ENCODE measurements around the gene IGSF10.
"Not testable (repeated sequence)": the region's sequence is repeated elsewhere in the genome, so short reads cannot be mapped to it uniquely, and the experiment has no call there.

Gene IGSF10

DNA sequence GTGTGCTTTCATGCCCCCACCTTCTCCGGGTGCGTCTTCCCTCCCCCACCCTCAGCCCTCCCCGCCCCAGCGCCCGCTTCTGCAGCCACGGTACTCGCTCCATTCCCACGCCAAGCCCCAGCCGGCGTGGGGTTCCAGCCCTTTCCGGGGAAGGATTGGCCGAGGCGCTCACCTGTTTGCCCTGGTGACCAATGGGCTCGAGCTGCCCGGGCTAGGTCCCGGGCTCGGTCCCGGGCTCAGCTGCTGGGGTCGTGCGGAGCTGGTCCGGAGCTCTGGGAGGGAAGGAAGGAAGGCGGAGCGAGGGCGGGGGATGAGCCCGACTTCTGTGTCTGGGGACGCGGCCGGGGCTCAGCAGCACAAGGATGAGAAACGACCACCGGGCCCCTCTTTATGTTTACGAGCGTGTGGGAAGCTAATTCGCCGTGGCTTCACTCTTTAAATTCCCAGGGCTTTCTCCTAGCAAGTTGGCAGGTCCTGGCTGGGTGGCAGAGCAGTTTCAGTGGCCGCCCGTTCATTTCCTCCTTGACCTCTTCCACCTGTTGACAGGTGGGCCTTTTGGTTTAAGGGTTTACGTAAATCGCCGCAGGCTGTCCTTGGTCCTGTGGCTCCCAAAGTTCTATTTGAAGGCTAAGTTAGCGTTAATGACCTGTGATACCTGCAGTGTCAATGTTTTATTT is at the start of gene IGSF10:
Gene IGSF10, minus strand, starts transcription at position 288 of the 677 bp plus-strand sequence. CDS start 2,352 bp downstream, outside the sequence.
- peak in 2 of 10 donors; percentile 70 to 81 for DNase-seq
- intact Hi-C loops (cut with DNase I): no loop called here

DNA sequence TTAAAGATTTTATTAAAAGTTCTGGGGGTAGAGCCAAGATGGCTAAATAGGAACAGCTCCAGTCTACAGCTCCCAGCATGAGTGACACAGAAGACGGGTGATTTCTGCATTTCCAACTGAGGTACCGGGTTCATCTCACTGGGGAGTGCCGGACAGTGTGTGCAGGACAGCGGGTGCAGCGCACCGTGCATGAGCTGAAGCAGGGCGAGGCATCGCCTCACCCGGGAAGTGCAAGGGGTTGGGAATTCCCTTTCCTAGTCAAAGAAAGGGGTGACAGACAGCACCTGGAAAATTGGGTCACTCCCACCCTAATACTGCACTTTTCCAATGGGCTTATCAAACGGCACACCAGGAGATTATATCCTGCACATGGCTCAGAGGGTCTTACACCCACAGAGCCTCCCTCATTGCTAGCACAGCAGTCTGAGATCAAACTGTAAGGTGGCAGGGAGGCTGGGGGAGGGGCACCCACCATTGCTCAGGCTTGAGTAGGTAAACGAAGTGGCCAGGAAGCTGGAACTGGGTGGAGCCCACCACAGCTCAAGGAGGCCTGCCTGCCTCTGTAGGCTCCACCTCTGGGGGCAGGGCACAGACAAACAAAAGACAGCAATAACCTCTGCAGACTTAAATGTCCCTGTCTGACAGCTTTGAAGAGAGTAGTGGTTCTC is 48.7 kb upstream of the IGSF10 start:
- peak in 1 of 10 donors; percentile 61 for DNase-seq
- intact Hi-C loops (cut with DNase I): not testable (repeated sequence)

DNA sequence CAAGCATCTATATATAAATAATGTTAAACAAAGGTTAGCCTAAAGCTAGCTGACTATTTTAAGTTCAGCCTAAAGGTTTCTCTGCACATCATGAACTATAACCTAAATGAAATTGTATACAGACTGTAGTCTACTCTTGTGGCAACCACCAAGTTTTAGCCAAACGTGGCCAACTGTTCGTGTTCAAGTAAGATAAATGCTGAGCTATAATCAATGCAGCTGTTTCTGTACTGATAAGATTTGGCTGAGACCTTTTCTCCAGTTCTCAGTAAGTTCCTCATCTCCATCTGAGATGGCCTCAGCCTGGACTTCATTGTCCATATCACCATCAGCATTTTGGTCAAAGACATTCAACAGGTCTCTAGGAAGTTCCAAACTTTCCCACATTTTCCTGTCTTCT is 43.7 kb upstream of the IGSF10 start:
- intact Hi-C loops (cut with DNase I): no loop called here
- DNase-seq: no peak

DNA sequence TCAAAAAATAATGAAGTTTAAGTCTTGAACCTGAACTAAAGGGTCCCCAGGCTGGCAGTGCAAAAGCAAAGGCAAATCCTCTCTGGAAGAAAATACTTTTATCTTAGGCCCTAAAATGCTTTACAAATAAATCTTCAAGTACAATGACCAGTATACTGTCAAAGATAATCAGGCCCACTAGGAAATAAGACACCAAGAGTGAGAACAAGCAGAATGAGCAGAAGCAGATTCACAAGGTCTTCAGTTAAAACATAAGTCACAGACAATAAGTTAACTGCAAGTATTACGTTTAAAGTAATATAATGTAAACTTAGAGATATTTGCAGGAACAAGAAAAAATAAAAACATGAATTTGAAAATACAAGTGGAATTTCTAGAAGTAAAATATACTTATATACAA is 42.2 kb upstream of the IGSF10 start:
- intact Hi-C loops (cut with DNase I): no loop called here
- no peak for DNase-seq

DNA sequence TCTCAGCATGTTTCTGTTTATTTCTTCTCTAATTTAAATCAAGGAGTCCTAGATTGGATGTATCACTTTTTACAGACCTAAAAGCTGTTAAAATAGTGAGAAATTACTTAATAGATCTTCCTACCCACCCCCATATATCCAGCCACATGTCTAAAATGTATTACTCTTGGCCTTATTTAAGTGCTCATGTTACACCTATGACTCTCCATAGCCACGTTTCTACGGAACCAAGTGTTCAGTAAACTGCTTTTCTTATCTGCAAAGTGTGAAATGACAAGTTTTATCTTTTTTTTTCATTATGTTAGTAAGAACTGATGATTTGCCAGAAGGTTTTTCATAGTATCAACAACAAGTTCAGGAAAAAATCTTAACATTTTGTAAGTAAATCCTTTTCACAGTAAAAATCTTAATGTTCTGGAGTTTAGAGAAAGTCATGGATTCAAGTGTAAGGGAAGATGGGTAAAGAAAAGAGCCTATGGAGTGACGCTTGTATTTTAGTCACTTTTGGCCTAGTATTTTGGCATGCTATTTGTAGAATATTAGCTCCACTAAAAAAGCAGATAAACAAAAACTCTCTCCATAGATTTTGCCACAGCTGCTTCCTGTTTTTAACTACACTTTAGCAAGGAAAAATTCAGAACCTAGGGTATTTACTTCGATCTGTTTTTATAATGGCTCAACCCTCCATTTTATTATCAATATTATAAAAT is 41.2 kb upstream of the IGSF10 start:
- DNase-seq: no peak
- intact Hi-C loops (cut with DNase I): no loop called here

DNA sequence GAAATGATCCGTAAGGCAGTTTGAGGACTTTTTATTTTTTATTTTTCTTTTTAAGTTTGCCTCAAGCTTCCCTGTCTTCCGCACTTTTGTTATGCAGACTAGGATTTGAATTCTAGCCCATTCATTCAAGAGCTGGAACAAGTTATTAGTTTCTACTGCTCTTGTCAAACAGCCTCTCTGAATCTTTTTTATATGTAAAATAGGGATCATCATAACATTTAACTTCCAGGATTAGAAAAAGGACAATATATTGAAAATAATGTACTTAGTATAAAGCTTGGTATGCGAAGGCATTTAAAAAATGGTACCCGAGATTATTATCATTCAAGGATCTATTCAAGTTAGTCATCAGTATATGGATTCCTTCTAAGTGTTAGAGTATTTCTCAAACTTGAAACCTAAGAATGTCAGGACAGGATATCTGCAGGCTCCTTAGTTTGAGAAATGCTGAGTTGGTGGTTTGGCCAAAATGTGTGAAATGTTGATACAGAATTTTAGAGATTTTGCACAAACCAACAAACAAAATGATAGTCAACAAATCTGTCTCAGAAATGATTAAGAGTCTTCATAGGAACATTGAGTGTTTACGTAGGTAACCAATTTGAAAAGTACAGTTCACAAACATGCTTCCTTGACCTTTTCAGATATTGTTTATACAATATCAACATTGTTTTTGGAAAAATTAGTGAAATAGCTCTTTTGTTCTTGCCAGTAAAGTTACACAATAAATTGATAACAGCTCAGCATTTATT is 40.5 kb upstream of the IGSF10 start:
- DNase-seq: no peak
- intact Hi-C loops (cut with DNase I): no loop called here

DNA sequence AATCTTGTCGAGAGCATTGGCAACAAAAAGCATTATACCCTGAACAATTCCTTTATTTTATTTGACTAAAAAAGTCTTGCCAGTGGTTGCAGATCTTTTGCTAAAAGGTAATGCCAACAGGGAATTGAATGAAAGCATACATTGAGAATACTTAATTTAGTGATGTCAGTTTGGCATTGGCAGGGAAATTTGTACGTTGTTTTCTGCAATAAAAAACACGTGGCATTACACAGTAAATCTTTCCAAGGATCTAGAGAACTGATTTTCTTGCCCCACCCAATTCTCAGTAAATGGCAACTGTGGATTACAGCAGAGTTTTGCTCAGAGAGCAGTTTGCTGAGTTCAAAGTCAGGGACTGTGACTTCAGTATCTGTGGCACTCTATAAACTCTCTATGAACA is 38.3 kb upstream of the IGSF10 start:
- DNase-seq: no peak
- intact Hi-C loops (cut with DNase I): no loop called here

- no peak for DNase-seq
- intact Hi-C loops (cut with DNase I): no loop called here
These were observed 30.7 kb upstream of the IGSF10 start for GRCh38 chr3:151491525-151491924.

DNA sequence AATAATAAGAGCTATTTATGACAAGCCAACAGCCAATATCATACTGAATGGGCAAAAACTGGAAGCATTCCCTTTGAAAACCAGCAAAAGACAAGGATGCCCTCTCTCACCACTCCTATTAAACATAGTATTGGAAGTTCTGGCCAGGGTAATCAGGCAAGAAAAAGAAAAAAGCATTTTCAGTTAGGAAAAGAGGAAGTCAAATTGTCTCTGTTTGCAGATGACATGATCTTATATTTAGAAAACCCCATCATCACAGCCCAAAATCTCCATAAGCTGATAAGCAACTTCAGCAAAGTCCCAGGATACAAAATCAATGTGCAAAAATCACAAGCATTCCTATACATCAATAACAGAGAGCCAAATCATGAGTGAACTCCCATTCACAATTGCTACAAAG is 27.0 kb upstream of the IGSF10 start:
- intact Hi-C loops (cut with DNase I); DNase-seq: not testable (repeated sequence)

- peak in 1 of 10 donors; percentile 74 for DNase-seq
- intact Hi-C loops (cut with DNase I): no loop called here
These were observed 23.2 kb upstream of the IGSF10 start for GRCh38 chr3:151483961-151484520.

GRCh38 chr3:151483488-151483887 is 22.6 kb upstream of the IGSF10 start:
- intact Hi-C loops (cut with DNase I): no loop called here
- DNase-seq: no peak

DNA sequence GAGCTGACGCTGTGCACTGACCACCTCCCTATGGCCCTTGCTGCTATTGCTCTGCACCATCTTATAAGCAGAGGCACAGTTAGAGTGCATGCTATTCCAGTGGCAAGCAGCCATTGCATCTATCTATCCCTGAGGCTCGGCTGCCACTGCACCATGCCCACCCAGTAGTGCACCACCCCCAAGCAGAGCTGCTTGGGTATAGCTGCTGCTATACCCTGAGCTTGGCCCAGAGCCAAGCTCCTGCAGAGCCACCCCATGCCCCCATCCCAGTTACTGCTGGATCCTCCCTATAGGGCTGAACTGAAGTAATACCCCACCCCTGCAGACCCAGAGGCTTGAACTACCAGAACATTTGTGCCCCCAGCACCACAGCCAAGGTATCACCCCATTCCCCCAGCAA is 19.6 kb upstream of the IGSF10 start:
- no peak for DNase-seq
- intact Hi-C loops (cut with DNase I): no loop called here

- intact Hi-C loops (cut with DNase I): no loop called here
- DNase-seq: no peak
These were observed 18.6 kb upstream of the IGSF10 start for GRCh38 chr3:151479452-151479851.

DNA sequence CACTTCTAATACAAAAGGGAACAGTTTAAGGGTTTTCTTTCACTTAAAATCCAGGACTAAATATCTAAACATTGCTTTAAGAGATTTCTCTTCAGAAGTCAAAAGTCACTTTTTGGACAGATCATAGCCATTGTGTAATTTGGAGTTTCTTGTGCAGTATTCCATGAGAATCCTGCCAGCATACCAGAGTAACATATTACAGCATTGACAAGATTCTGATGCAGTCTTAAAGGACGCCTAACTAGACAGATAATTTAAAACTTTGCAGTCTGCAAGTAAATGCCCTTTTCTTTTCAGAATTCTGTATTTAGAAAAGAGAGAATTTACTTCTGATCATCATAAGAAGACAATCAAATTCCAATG is 17.5 kb upstream of the IGSF10 start:
- DNase-seq: no peak
- intact Hi-C loops (cut with DNase I): no loop called here

GRCh38 chr3:151477591-151478334 is 16.9 kb upstream of the IGSF10 start:
- no peak for DNase-seq
- intact Hi-C loops (cut with DNase I): no loop called here

GRCh38 chr3:151476344-151477018 is 15.6 kb upstream of the IGSF10 start:
- DNase-seq: no peak
- intact Hi-C loops (cut with DNase I): no loop called here

GRCh38 chr3:151468284-151468917 is 7.5 kb upstream of the IGSF10 start:
- intact Hi-C loops (cut with DNase I): no loop called here
- DNase-seq: peak in 1 of 10 donors; percentile 15

DNA sequence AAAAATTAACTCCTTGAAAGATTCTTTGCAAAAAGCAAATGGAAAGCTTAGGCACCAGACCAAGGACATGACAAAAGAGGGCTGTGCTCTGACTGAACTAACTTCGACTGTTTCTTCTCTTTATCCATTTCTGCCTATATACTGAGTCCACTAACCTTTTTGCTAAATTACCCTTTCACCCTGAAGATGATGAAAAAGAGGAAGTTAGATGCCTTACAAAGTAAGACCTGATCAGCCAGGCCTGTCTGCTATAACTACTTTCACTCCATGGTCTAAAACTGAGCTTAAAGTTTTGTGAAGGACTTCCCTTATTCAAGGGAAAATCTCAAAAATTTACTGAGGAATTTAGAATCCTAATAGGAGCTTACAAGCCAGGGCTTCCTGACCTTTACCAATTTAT is 6.2 kb upstream of the IGSF10 start:
- intact Hi-C loops (cut with DNase I): no loop called here
- no peak for DNase-seq

DNA sequence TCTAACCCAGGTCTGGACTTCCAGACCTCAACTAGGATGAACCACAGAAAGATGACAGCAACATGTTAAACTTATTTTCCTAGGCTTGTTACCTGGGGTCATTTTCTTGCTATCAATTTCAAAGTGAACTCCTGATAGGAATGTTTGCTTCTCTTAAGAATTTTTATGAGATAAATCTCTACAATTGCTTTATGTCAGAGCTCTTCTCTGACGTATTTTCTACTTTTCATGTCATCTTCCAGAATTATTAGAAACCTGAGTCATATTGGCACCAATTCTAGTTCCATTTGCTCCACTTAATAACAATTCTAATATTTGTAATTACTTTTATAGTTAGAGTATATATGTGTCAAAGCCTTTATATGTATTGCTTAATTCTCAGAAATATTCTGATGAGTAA is 2.1 kb upstream of the IGSF10 start:
- no peak for DNase-seq
- intact Hi-C loops (cut with DNase I): no loop called here
